GM18520 (cell line): ENCODE measurements around the gene CCDC141.

Experiments used
- ATAC-seq: cut with Tn5 transposase; IDR thresholded peaks from one replicate; pipeline ENCODE4 v1.9.1; 2021; ENCODE audit not compliant: unreplicated experiment

CCDC141 gene

DNA sequence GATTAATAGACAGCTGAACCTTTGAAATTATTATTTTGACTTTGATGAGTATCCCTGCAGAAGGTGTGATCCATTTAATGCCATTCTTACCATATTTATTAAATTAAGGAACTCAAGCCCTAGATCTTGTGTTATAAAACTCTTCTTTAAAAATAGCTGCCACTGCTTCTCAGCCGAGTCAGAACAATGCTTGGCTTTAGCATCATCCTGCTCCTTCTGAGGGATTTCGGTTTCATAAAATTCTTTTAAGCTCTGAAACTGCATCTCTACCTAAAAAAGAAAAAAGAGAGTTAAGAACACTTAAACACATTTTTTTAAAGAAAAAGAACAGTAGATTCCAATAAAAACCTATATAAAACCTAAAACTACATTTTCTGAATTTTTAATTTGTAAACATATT is 172.1 kb downstream of the CCDC141 start:
- ATAC-seq = no peak

DNA sequence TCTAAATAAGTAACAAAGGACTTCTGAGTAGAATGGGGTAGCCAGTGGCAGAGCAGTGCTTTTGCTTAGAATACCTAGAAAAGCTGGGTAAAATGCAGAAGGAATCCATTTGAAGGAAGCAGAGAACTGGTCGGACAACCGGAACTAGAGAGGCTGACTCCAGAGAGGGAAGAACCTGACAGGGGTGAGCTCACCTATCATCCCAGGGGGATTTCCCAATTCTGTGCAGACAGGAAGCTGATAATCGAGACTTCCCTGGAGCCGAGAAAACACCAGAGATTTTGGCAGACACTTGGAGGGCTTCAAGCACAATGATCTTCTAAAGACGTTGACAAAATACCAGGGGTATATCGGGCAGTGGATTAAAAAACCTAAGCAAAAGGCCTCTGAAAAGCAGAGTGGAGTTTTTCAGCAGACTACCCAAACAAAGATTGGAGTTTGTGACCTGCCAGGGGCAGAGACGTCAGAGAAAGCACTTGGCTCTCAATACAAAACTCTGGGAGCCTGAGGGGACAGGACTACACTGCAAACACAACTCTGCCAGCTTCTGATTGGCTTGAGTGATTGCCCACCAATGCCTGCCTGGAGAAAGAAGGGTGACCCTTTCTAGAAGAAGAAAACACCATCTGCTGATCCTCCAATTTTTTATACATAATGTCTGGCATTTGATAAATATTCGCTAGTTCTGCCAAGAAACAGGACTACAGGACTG is 175.3 kb downstream of the CCDC141 start:
- no peak for ATAC-seq

- ATAC-seq = no peak
Measured at GRCh38 chr2:178873912-178874311, 176.0 kb downstream of the CCDC141 start.

GRCh38 chr2:178871536-178871935 is 178.4 kb downstream of the CCDC141 start:
- ATAC-seq = no peak

GRCh38 chr2:178870703-178871102 is 179.2 kb downstream of the CCDC141 start:
- ATAC-seq = no peak

DNA sequence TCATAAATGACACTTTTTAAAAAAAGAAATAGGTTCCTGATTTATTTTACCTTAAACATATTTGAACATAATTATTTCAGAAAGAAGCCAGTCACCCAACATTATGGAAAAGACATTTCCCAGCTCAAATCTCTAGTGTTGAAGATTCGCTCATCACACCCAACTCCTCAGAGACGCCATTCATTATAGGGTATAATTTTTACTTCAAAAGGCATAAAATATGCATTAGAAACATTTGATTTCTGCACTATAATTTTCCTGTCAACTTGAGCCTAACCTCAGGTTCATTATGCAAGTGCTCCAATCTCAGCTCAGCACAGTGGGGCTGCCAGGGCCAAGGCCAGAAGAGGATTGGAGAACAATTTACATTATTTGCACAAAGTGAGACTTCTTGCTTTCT is 183.9 kb downstream of the CCDC141 start:
- no peak for ATAC-seq

- no peak for ATAC-seq
Measured at GRCh38 chr2:178865146-178865936, 184.6 kb downstream of the CCDC141 start.

DNA sequence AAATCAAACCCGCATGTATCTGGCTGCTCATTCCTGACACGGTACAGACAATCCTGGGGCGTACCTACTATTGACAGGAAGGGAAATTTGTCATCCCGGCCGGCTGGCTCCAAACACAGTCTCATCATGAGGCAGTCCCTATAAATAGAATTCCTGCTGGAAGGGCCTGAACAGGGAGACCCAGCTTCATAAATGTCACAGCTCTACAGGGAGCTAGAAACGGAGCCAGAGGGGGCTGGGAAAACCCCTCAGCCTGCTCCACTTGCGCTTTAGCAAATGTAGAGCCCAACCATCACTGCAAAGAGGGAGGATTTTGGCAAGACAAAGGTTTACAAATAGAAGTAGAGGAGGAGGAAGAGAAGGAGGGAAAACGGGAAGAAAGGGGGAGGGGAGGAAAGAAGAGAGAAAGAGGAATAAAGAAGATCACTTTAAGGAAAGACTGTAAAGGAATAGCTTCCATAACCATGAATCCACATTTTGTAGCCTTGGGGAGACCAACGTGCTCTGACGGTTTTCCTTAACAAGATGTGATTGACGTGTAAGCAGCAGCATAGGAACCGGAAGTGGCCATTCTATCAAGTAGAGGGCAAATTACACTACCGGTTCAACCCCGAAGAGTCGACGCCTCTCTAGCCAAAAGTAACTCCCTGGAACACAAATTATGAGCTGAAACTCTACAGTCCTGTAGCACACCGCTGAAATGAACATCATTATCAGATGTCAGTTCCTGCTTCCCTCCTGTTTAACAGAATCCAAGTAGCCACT is 185.9 kb downstream of the CCDC141 start:
- ATAC-seq = no peak

DNA sequence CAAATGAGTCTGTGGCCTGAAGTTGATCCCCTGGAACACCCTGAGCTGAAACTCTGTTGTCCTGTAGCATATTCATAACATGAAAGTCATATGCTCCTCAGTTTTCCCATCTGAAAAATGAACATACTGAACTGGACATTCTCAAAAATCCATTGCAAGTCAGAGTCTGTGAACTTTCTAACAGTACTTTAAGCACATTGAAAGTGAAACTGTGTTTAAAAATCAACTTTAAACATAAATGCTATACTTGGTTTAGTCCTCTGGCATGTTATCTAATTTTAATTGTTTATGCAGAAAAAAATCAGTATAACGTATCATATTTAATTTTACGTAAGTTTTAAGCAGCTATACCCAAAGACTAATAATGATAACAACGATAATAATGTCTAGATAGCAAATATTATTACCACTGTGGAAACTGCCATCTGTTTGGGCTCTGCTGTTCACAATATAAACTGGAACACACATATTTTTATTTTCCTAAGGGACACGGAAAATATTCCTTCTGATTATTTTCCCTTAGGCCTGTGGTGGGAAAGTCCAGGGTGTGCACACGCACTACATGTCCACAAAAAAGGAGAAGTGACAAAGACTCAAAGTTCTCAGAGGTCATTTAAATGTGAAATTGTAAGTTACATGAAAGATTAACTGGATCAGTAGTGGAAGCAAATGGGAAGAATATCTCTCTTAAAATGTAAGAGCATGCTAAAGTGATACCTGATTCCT is 186.6 kb downstream of the CCDC141 start:
- ATAC-seq = no peak

- ATAC-seq = no peak
Measured at GRCh38 chr2:178860551-178860950, 189.4 kb downstream of the CCDC141 start.

GRCh38 chr2:178859730-178860129 is 190.2 kb downstream of the CCDC141 start:
- no peak for ATAC-seq

GRCh38 chr2:178858896-178859625 is 190.9 kb downstream of the CCDC141 start:
- ATAC-seq = no peak

DNA sequence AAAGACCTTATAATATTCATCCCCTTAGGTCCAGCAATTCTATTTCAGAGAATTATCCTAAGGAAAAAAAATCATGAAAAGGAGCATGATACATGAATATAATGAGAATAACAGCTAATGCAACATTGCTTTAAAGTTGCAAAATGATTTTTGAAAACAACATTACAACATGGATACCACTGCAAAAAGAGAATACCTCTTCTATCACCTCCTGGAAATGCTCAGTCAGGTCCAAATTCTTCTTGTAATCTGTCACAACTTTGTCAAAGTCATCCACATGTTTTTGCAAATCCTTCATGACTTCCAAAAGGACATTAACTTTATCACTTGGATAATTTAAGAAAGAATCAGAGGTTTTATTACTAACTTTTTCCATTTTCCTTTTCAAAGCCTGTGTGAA is 194.8 kb downstream of the CCDC141 start:
- ATAC-seq = no peak

DNA sequence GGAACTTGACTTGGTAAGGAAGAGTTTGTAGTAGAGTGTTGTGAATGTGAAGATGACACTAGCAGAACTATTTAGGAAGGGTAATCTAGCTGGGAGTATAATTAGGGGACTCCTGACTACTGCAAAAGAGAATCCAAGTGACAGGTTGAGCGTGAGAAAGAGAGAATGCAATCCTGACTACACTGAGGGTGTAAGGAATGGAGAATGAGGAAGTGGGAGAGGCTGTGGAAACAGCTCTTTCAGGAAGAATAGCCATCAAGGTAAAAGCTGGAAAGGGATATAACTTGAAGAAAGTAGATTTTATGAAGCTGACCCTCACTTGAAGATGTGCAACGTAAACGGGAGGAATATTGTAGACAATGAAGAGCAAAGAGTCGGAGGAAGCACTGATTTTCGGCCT is 201.6 kb downstream of the CCDC141 start:
- ATAC-seq = no peak

GRCh38 chr2:178846458-178846802 is 203.5 kb downstream of the CCDC141 start:
- no peak for ATAC-seq

- ATAC-seq = no peak
Measured at GRCh38 chr2:178845566-178846457, 204.1 kb downstream of the CCDC141 start.

DNA sequence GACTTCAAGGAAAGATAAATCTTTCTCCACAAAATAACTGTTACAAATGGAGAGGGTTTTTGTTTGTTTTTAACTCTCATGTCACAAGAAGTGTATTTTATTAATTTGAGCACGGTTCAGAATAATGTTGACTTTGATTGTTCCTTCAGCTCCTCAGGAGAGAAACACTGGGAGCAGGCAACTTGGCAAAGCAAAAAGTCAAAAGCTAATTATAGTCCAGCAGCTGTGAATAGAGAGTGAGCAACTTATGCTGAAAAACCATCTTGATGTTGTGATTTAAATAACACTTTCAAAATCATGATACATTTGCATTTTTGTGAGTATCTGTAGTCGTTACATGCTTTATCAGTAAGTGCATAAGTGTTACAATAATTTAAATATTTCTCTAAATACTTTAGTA is 205.2 kb downstream of the CCDC141 start:
- no peak for ATAC-seq

DNA sequence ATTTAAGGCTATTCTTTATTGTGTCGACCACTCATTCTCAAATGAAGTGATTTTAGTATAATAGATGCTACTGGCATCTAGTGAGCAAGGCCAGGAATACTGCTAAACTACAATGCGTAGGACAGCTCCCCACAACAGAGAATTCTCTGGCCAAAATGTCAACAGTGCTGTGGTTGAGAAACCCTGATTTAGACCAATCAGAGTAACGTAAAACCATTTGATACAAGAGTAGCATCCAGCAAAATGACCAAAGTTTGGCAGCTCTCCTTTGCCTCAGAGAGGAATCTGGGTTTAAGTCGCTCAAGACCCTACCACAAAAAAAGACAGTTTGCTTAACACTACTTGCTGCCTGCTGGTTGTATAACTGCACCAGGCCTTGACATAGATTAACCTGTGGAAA is 205.7 kb downstream of the CCDC141 start:
- ATAC-seq = no peak

DNA sequence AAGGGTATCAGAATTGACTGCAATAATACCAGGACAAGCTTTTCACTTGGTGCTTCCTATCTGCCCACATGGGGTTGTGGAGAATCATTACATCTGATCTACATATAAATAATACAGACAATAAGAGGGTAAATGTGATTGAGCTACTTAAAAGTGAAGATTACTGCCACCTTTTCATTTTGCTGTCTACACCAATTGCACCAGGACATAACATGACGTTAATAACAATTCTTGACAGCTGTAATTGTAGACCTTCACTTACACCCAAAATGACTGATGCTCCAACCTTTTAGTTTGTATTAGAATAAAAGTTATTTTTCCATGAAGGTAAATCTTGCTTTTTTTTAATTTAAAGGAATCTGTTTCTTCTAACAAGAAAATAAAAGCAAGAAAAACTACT is 206.2 kb downstream of the CCDC141 start:
- no peak for ATAC-seq

GRCh38 chr2:178836807-178837206 is 213.1 kb downstream of the CCDC141 start:
- no peak for ATAC-seq
